Cardiac fibroblast (primary cell): ENCODE data around the gene SLC6A19.

Source experiments
- DNase-seq, 2 donors: peaks; one replicate each; pipeline versions ENCODE4 v3.0.0 to v3.0.0-alpha.2; 2010; ENCODE audit warnings: low read depth in 2 of 2
- H3K4me3 ChIP-seq, 2 donors: replicated peaks in 1 of 2; 1 replicate in 1 of 2; 2 replicates in 1 of 2; pipeline ENCODE4 v1.5.1; 2011; ENCODE audit warnings: low read depth in 2 of 2, low read length in 2 of 2, mild to moderate bottlenecking in 2 of 2, moderate library complexity in 1 of 2
- CTCF ChIP-seq: IDR thresholded peaks from one replicate; pipeline ENCODE4 v1.5.1; 2011; ENCODE audit warnings: low read depth, mild to moderate bottlenecking, low read length, inconsistent platforms

Gene SLC6A19

GRCh38 chr5:1257363-1257762 is 56.0 kb downstream of the SLC6A19 start:
- DNase-seq, result no peak
- no peak overlapping the region for H3K4me3 ChIP-seq
- TF ChIP-seq CTCF, result no peak

GRCh38 chr5:1257841-1258240 is 56.4 kb downstream of the SLC6A19 start:
- no peak for TF ChIP-seq CTCF
- no peak for DNase-seq
- H3K4me3 ChIP-seq, result no peak overlapping the region

- no peak overlapping the region for H3K4me3 ChIP-seq
- no peak for DNase-seq
- TF ChIP-seq CTCF, result no peak
Observed at GRCh38 chr5:1259806-1260480, 58.5 kb downstream of the SLC6A19 start.

GRCh38 chr5:1261643-1262042 is 60.2 kb downstream of the SLC6A19 start:
- DNase-seq, result no peak
- no peak overlapping the region for H3K4me3 ChIP-seq
- TF ChIP-seq CTCF, result no peak

- no peak overlapping the region for H3K4me3 ChIP-seq
- TF ChIP-seq CTCF, result no peak
- DNase-seq, result peak; percentile 2 to 27
Observed at GRCh38 chr5:1262381-1262780, 61.0 kb downstream of the SLC6A19 start.

GRCh38 chr5:1264211-1264610 is 62.8 kb downstream of the SLC6A19 start:
- no peak overlapping the region for H3K4me3 ChIP-seq
- TF ChIP-seq CTCF, result no peak
- DNase-seq, result no peak

- H3K4me3 ChIP-seq, result no peak overlapping the region
- no peak for DNase-seq
- TF ChIP-seq CTCF, result no peak
Observed at GRCh38 chr5:1265026-1265425, 63.6 kb downstream of the SLC6A19 start.
